SK-N-SH treated with all-trans-retinoic acid at 6 μM for 48 hours (cell line): ENCODE results near the gene ITPR2.
"Not testable (repeated sequence)": the region's sequence is repeated elsewhere in the genome, so short reads cannot be mapped to it uniquely, and the experiment has no call there.

Source experiments
- ARNTL ChIP-seq: fragments of 450-650 bp; formaldehyde crosslinking; IDR thresholded peaks from 2 replicates; pipeline ENCODE4 v1.5.0; 2020; ENCODE audit warnings: low read depth, mild to moderate bottlenecking, moderate library complexity, borderline replicate concordance
- CREB5 ChIP-seq: fragments of 250-450 bp; sonication (Bioruptor Pico); IDR thresholded peaks from 2 replicates; pipeline ENCODE4 v1.5.1; 2020; ENCODE audit warnings: low read depth, mild to moderate bottlenecking, moderate library complexity
- ISL1 ChIP-seq: fragments of 250-450 bp; sonication (Bioruptor Pico); IDR thresholded peaks from 2 replicates; pipeline ENCODE4 v2.1.2; 2022; ENCODE audit warnings: mild to moderate bottlenecking, moderate library complexity
- PATZ1 ChIP-seq: fragments of 250-450 bp; sonication (Bioruptor Pico); IDR thresholded peaks from 2 replicates; pipeline ENCODE4 v1.8.0; 2020; ENCODE audit warnings: mild to moderate bottlenecking, moderate library complexity, borderline replicate concordance
- TOX ChIP-seq: fragments of 250-450 bp; sonication (Bioruptor Pico); IDR thresholded peaks from 2 replicates; pipeline ENCODE4 v1.8.0; 2021; ENCODE audit warnings: mild to moderate bottlenecking, moderate library complexity, borderline replicate concordance
- ZFP30 ChIP-seq: fragments of 450-650 bp; formaldehyde crosslinking; IDR thresholded peaks from 2 replicates; pipeline ENCODE4 v1.5.0; 2022; ENCODE audit warnings: mild to moderate bottlenecking, moderate library complexity
- ZNF70 ChIP-seq: fragments of 450-650 bp; formaldehyde crosslinking; IDR thresholded peaks from 2 replicates; pipeline ENCODE4 v1.5.0; 2020; ENCODE audit warnings: mild to moderate bottlenecking, moderate library complexity
- ZNF8 ChIP-seq: fragments of 450-650 bp; formaldehyde crosslinking; IDR thresholded peaks from 2 replicates; pipeline ENCODE4 v1.5.0; 2020; ENCODE audit warnings: mild to moderate bottlenecking, moderate library complexity

GRCh38 chr12:26775991-26776390 is 57.0 kb downstream of the ITPR2 start:
- not testable (repeated sequence) for TF ChIP-seq ZNF8; ZFP30; ISL1; CREB5; TOX (CRISPR knock-in tag); ZNF70 (CRISPR knock-in tag); PATZ1 (CRISPR knock-in tag); ARNTL (CRISPR knock-in tag)
